H9 (cell line): ENCODE data around the gene TCF7L1. TPM values are rescaled to one million over a fixed set of nuclear protein-coding genes. Genes with fewer than 3 reads are reported as not detected.

Source experiments
- DNase-seq: peaks from one replicate; pipeline ENCODE4 v3.0.0-alpha.2; 2017
- H2AFZ ChIP-seq: one replicate; pipeline ENCODE4 v1.6.1; 2013; ENCODE audit warnings: mild to moderate bottlenecking, low read length, control low read depth, moderate library complexity
- H2AK5ac ChIP-seq: 2 replicates; pipeline ENCODE4 v1.6.1; 2013; ENCODE audit warnings: low read length, control low read depth, mixed read lengths; ENCODE audit not compliant: insufficient read length
- H2BK120ac ChIP-seq: one replicate; pipeline ENCODE4 v1.6.1; 2013; ENCODE audit warnings: low read depth, mild to moderate bottlenecking, low read length, control low read depth, inconsistent platforms; ENCODE audit not compliant: poor library complexity, severe bottlenecking
- H2BK12ac ChIP-seq: 2 replicates; pipeline ENCODE4 v1.6.1; 2013; ENCODE audit warnings: low read length, control low read depth, mixed read lengths, low read depth; ENCODE audit not compliant: insufficient read length
- H2BK15ac ChIP-seq: 2 replicates; pipeline ENCODE4 v1.6.1; 2013; ENCODE audit warnings: low read depth, low read length, control low read depth
- H2BK20ac ChIP-seq: one replicate; pipeline ENCODE4 v1.6.1; 2013; ENCODE audit warnings: low read depth, mild to moderate bottlenecking, low read length, control low read depth, inconsistent platforms; ENCODE audit not compliant: poor library complexity, severe bottlenecking
- H2BK5ac ChIP-seq: 2 replicates; pipeline ENCODE4 v1.6.1; 2013; ENCODE audit warnings: low read length, control low read depth, mixed read lengths; ENCODE audit not compliant: insufficient read length
- H3K14ac ChIP-seq: 2 replicates; pipeline ENCODE4 v1.6.1; 2013; ENCODE audit warnings: low read length, control low read depth; ENCODE audit not compliant: insufficient read depth
- H3K18ac ChIP-seq: 2 replicates; pipeline ENCODE4 v1.6.1; 2013; ENCODE audit warnings: low read depth, mild to moderate bottlenecking, mixed read lengths, low read length, control low read depth; ENCODE audit not compliant: insufficient read length
- H3K23ac ChIP-seq: 2 replicates; pipeline ENCODE4 v1.6.1; 2013; ENCODE audit warnings: low read length, control low read depth, mixed read lengths, low read depth; ENCODE audit not compliant: insufficient read length
- H3K23me2 ChIP-seq: 2 replicates; pipeline ENCODE4 v1.6.1; 2013; ENCODE audit warnings: low read depth, mild to moderate bottlenecking, mixed read lengths, low read length, control low read depth; ENCODE audit not compliant: insufficient read length, poor library complexity, severe bottlenecking
- H3K27ac ChIP-seq: 2 replicates; pipeline ENCODE4 v1.5.1; 2013; ENCODE audit warnings: low read length, control low read depth, mixed read lengths, low read depth; ENCODE audit not compliant: insufficient read length
- H3K27me3 ChIP-seq: 2 replicates; pipeline ENCODE4 v1.6.1; 2013; ENCODE audit warnings: low read length, control low read depth, inconsistent platforms; ENCODE audit not compliant: insufficient read depth
- H3K4ac ChIP-seq: 2 replicates; pipeline ENCODE4 v1.6.1; 2013; ENCODE audit warnings: low read depth, mild to moderate bottlenecking, control low read depth, inconsistent platforms, low read length, moderate library complexity
- H3K4me1 ChIP-seq: 2 replicates; pipeline ENCODE4 v1.6.1; 2013; ENCODE audit warnings: low read length, control low read depth, inconsistent platforms; ENCODE audit not compliant: insufficient read depth
- H3K4me2 ChIP-seq: 2 replicates; pipeline ENCODE4 v1.6.1; 2013; ENCODE audit warnings: low read length, control low read depth, mixed read lengths; ENCODE audit not compliant: insufficient read length, insufficient read depth
- H3K56ac ChIP-seq: 2 replicates; pipeline ENCODE4 v1.6.1; 2013; ENCODE audit warnings: low read depth, mild to moderate bottlenecking, mixed read lengths, low read length, control low read depth; ENCODE audit not compliant: insufficient read length
- H3K79me1 ChIP-seq: 2 replicates; pipeline ENCODE4 v1.6.1; 2013; ENCODE audit warnings: low read depth, mild to moderate bottlenecking, moderate library complexity, low read length, control low read depth, inconsistent platforms; ENCODE audit not compliant: insufficient read depth, poor library complexity, severe bottlenecking
- H3K79me2 ChIP-seq: 2 replicates; pipeline ENCODE4 v1.6.1; 2013; ENCODE audit warnings: low read length, control low read depth, inconsistent platforms; ENCODE audit not compliant: insufficient read depth
- H3K9ac ChIP-seq: 2 replicates; pipeline ENCODE4 v1.6.1; 2013; ENCODE audit warnings: low read length, control low read depth, mixed read lengths; ENCODE audit not compliant: insufficient read length; ENCODE audit errors: extremely low read depth
- H3K9me3 ChIP-seq: one replicate; pipeline ENCODE4 v1.6.1; 2013; ENCODE audit warnings: low read depth, low read length, inconsistent platforms; ENCODE audit not compliant: control insufficient read depth
- H3T11ph ChIP-seq: one replicate; pipeline ENCODE4 v1.6.1; 2013; ENCODE audit warnings: mild to moderate bottlenecking, low read length, control low read depth, inconsistent platforms
- H4K20me1 ChIP-seq: one replicate; pipeline ENCODE4 v1.6.1; 2013; ENCODE audit not compliant: control insufficient read depth, insufficient read length, insufficient read depth
- H4K5ac ChIP-seq: 2 replicates; pipeline ENCODE4 v1.6.1; 2013; ENCODE audit warnings: low read depth, mild to moderate bottlenecking, mixed read lengths, low read length, control low read depth; ENCODE audit not compliant: insufficient read length
- H4K8ac ChIP-seq: replicated peaks from 2 replicates; pipeline ENCODE4 v1.6.1; 2013; ENCODE audit warnings: low read length, control low read depth, mixed read lengths, low read depth; ENCODE audit not compliant: insufficient read length
- H4K91ac ChIP-seq: 2 replicates; pipeline ENCODE4 v1.6.1; 2013; ENCODE audit warnings: low read depth, mild to moderate bottlenecking, moderate library complexity, mixed read lengths, low read length, control low read depth; ENCODE audit not compliant: insufficient read length
- H3K27ac Mint-ChIP-seq, 3 experiments: 2 replicates in 2 of 3; 3 replicates in 1 of 3; pipeline ENCODE4 v1.8.0; 2020 to 2021; ENCODE audit warnings: mixed read lengths in 3 of 3, mild to moderate bottlenecking in 1 of 3, moderate library complexity in 1 of 3
- H3K27me3 Mint-ChIP-seq: 2 replicates; pipeline ENCODE4 v1.8.0; 2021; ENCODE audit warnings: low read depth, mild to moderate bottlenecking, moderate library complexity, mixed read lengths
- H3K36me3 Mint-ChIP-seq, 3 experiments: 2 replicates in 2 of 3; 3 replicates in 1 of 3; pipeline ENCODE4 v1.8.0; 2020 to 2021; ENCODE audit warnings: low read depth in 3 of 3, mixed read lengths in 3 of 3; ENCODE audit not compliant: insufficient read depth in 1 of 3
- H3K4me1 Mint-ChIP-seq, 2 experiments: 2 replicates each; pipeline ENCODE4 v1.8.0; 2020; ENCODE audit warnings: mixed read lengths in 2 of 2
- H3K4me3 Mint-ChIP-seq, 2 experiments: 2 replicates in 1 of 2; 3 replicates in 1 of 2; pipeline ENCODE4 v1.8.0; 2020 to 2021; ENCODE audit warnings: mild to moderate bottlenecking in 2 of 2, mixed read lengths in 2 of 2, moderate library complexity in 1 of 2
- H3K9me3 Mint-ChIP-seq, 2 experiments: 2 replicates in 1 of 2; 3 replicates in 1 of 2; pipeline ENCODE4 v1.8.0; 2020; ENCODE audit warnings: mild to moderate bottlenecking in 2 of 2, mixed read lengths in 2 of 2, moderate library complexity in 1 of 2
- WGBS: extraction: QIAGEN DNeasy Blood & Tissue Kit; methylation state at CpG from one replicate; pipeline ENCODE4 v1.1.7; 2013; ENCODE audit warnings: missing lambda C conversion rate, low lambda C conversion rate, mixed read lengths; ENCODE audit not compliant: insufficient read length; ENCODE audit errors: extremely low coverage; 5-methylcytosine and 5-hydroxymethylcytosine counted together
- total RNA-seq: library from RNA; stranded (reverse); gene quantifications from 2 replicates; pipeline ENCODE4 v1.2.1, GENCODE V29; 2021
- TF ChIP-seq, protein P1 (sequence below): fragments of 200-600 bp; sonication (generic); conservative IDR thresholded peaks from 3 replicates; pipeline ENCODE4 v1.8.0; 2021; ENCODE audit warnings: antibody characterized with exemption, mild to moderate bottlenecking

TCF7L1 gene
- total RNA-seq, 1 experiment from 2014 or later, result 112 TPM

DNA sequence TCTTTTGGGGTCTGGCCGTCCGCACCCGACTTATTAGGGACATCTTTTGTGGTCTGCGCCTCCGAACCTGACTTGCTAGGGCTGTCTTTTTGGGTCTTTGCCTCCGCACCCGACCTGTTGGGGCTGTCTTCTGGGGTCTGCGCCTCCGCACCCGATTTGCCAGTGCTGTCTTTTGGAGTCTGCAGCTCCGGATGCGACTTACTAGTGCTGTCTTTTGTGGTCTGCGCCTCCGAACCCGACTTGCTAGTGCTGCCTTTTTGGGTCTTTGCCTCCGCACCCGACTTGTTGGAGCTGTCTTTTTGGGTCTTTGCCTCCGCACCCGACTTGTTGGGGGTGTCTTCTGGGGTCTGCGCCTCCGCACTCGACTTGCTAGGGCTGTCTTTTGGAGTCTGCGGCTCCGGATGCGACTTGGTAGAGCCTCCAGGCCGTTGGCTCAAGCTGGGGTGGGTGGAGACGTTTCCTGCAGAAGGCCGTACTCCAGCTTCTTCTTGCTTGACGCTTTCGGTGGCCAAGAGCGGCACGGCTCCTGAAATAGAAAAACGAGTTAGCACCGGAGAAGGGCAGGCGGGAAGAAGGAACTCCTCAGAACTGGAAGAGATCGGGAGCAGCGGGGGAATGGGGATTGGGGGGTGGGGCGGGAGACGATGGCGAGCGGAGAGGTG is 194.1 kb downstream of the TCF7L1 start:
- peak overlapping the region; percentile 74 for H3K14ac ChIP-seq
- H3K4ac ChIP-seq, result no peak overlapping the region
- H3K4me3 Mint-ChIP-seq, result peak overlapping the region; percentile 90 to 93
- no peak overlapping the region for H4K8ac ChIP-seq
- no peaks in the 10 kb centered on the region; the same call in 1 of the 2 replicates for H3K4me1 ChIP-seq
- H2BK5ac ChIP-seq, result no peak overlapping the region
- peaks cover 18% of the 10 kb centered on the region for H3K23me2 ChIP-seq
- peak; percentile 41 for DNase-seq
- H3K9me3 ChIP-seq, result no peaks in the 10 kb centered on the region
- no peaks in the 10 kb centered on the region; a peak in 1 of 5 replicates for H3K9me3 Mint-ChIP-seq
- H3K9ac ChIP-seq, result peak overlapping the region; percentile 80
- H2BK120ac ChIP-seq, result no peak overlapping the region
- H2BK12ac ChIP-seq, result no peak overlapping the region
- H3T11ph ChIP-seq, result no peak overlapping the region
- peaks cover 35 to 44% of the 10 kb centered on the region in 2 experiments for H3K4me1 Mint-ChIP-seq
- no peak overlapping the region for H3K18ac ChIP-seq
- no peaks in the 10 kb centered on the region for H4K20me1 ChIP-seq
- no peaks in the 10 kb centered on the region; the same call in 1 of the 2 replicates for H3K27me3 Mint-ChIP-seq
- H3K4me2 ChIP-seq, result peak overlapping the region; percentile 92
- no peak overlapping the region for H2BK15ac ChIP-seq
- no peak overlapping the region for H2BK20ac ChIP-seq
- H2AFZ ChIP-seq, result no peak overlapping the region
- no peak overlapping the region for H3K23ac ChIP-seq
- H3K36me3 Mint-ChIP-seq, result peaks cover 21 to 48% (median 41%) of the 10 kb centered on the region in 3 experiments; a peak in 6 of 7 replicates
- peaks cover 16% of the 10 kb centered on the region for H3K79me1 ChIP-seq
- peak overlapping the region; percentile 67 to 100 (median 100); a peak in 6 of 7 replicates for H3K27ac Mint-ChIP-seq
- H3K56ac ChIP-seq, result no peak overlapping the region
- H3K79me2 ChIP-seq, result peaks cover 8% of the 10 kb centered on the region; the same call in 1 of the 2 replicates
- H4K5ac ChIP-seq, result no peak overlapping the region
- H4K91ac ChIP-seq, result no peak overlapping the region
- H2AK5ac ChIP-seq, result no peak overlapping the region
- WGBS, result no CpG with 5 or more reads among the region's 41 CpGs
- TF ChIP-seq, protein P1, sequence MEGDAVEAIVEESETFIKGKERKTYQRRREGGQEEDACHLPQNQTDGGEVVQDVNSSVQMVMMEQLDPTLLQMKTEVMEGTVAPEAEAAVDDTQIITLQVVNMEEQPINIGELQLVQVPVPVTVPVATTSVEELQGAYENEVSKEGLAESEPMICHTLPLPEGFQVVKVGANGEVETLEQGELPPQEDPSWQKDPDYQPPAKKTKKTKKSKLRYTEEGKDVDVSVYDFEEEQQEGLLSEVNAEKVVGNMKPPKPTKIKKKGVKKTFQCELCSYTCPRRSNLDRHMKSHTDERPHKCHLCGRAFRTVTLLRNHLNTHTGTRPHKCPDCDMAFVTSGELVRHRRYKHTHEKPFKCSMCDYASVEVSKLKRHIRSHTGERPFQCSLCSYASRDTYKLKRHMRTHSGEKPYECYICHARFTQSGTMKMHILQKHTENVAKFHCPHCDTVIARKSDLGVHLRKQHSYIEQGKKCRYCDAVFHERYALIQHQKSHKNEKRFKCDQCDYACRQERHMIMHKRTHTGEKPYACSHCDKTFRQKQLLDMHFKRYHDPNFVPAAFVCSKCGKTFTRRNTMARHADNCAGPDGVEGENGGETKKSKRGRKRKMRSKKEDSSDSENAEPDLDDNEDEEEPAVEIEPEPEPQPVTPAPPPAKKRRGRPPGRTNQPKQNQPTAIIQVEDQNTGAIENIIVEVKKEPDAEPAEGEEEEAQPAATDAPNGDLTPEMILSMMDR, result no peak
- no peak overlapping the region for H3K27ac ChIP-seq
- no peaks in the 10 kb centered on the region for H3K27me3 ChIP-seq
